Loucy (cell line): ENCODE measurements around the gene PRR30.

ENCODE experiments used
- H2AFZ ChIP-seq: fragments of 200-600 bp; sonication (generic); 2 replicates; pipeline ENCODE4 v1.6.0; 2016; ENCODE audit warnings: antibody characterized with exemption, mild to moderate bottlenecking, low read length, moderate library complexity
- H3F3A ChIP-seq: fragments of 200-600 bp; 2 replicates; pipeline ENCODE4 v1.6.0; 2016; ENCODE audit warnings: antibody characterized with exemption, low read depth, mild to moderate bottlenecking
- H3K27me3 ChIP-seq: fragments of 200-600 bp; sonication (generic); 2 replicates; pipeline ENCODE4 v1.6.1; 2014; ENCODE audit warnings: low read length, mild to moderate bottlenecking; ENCODE audit not compliant: insufficient read depth, poor library complexity, severe bottlenecking
- H3K36me3 ChIP-seq: fragments of 200-600 bp; sonication (generic); 2 replicates; pipeline ENCODE4 v1.6.1; 2016; ENCODE audit warnings: low read length; ENCODE audit not compliant: insufficient read depth
- H3K4me1 ChIP-seq: fragments of 200-600 bp; sonication (generic); 2 replicates; pipeline ENCODE4 v1.5.1; 2014; ENCODE audit warnings: low read length, mild to moderate bottlenecking; ENCODE audit not compliant: insufficient read depth, poor library complexity, severe bottlenecking
- H3K4me2 ChIP-seq: fragments of 200-600 bp; sonication (generic); 2 replicates; pipeline ENCODE4 v1.6.0; 2014; ENCODE audit warnings: antibody characterized with exemption, low read length, low read depth, mild to moderate bottlenecking; ENCODE audit not compliant: poor library complexity, severe bottlenecking
- H3K4me3 ChIP-seq: fragments of 200-600 bp; sonication (generic); 2 replicates; pipeline ENCODE4 v1.5.1; 2014; ENCODE audit warnings: low read length, mild to moderate bottlenecking, mixed read lengths; ENCODE audit not compliant: poor library complexity, severe bottlenecking
- H3K79me2 ChIP-seq: fragments of 200-600 bp; sonication (generic); 2 replicates; pipeline ENCODE4 v1.6.1; 2014; ENCODE audit warnings: low read length; ENCODE audit not compliant: insufficient read depth
- H3K9ac ChIP-seq: fragments of 200-600 bp; sonication (generic); 2 replicates; pipeline ENCODE4 v1.6.0; 2014; ENCODE audit warnings: mild to moderate bottlenecking, low read depth, low read length, moderate library complexity; ENCODE audit not compliant: poor library complexity, severe bottlenecking
- H3K9me2 ChIP-seq: fragments of 200-600 bp; sonication (generic); replicated peaks from 2 replicates; pipeline ENCODE4 v1.6.1; 2016; ENCODE audit warnings: low read depth, low read length, mixed read lengths
- H3K9me3 ChIP-seq: fragments of 200-600 bp; sonication (generic); 2 replicates; pipeline ENCODE4 v1.6.1; 2014; ENCODE audit warnings: mild to moderate bottlenecking, antibody characterized with exemption, low read length, low read depth; ENCODE audit not compliant: insufficient read depth
- H4K20me1 ChIP-seq: fragments of 200-600 bp; sonication (generic); 2 replicates; pipeline ENCODE4 v1.6.0; 2014; ENCODE audit warnings: antibody characterized with exemption, low read length, mild to moderate bottlenecking; ENCODE audit not compliant: insufficient read depth, poor library complexity, severe bottlenecking
- CTCF ChIP-seq: fragments of 200-600 bp; sonication (generic); conservative IDR thresholded peaks from 2 replicates; pipeline ENCODE4 v1.5.1; 2014; ENCODE audit warnings: mild to moderate bottlenecking, antibody characterized with exemption, low read length
- EZH2phosphoT487 ChIP-seq: fragments of 200-600 bp; IDR thresholded peaks from 2 replicates; pipeline ENCODE4 v1.6.1; 2018; ENCODE audit warnings: antibody characterized with exemption, mild to moderate bottlenecking, moderate library complexity, borderline replicate concordance

Gene PRR30

GRCh38 chr2:27147935-27148334, 8.7 kb upstream of the PRR30 start:
- Histone ChIP-seq H3K4me2 (no peak overlapping the region), H3K79me2 (no peaks in the 10 kb centered on the region), H3F3A (no peaks in the 10 kb centered on the region), H3K36me3 (no peaks in the 10 kb centered on the region), H2AFZ (no peak overlapping the region), H3K4me1 (no peaks in the 10 kb centered on the region), H3K4me3 (no peak overlapping the region), H3K9ac (no peak overlapping the region), H3K27me3 (no peaks in the 10 kb centered on the region), H3K9me2 (no peaks in the 10 kb centered on the region), H3K9me3 (no peaks in the 10 kb centered on the region), H4K20me1 (no peaks in the 10 kb centered on the region)
- no peak for TF ChIP-seq CTCF
- TF ChIP-seq EZH2phosphoT487: no peak

- no peak for TF ChIP-seq EZH2phosphoT487
- no peak for TF ChIP-seq CTCF
- no peaks in the 10 kb centered on the region for H3K27me3 ChIP-seq
- no peak overlapping the region for H3K4me3 ChIP-seq
- no peaks in the 10 kb centered on the region for H3K36me3 ChIP-seq
- H2AFZ ChIP-seq: no peak overlapping the region
- no peaks in the 10 kb centered on the region for H3F3A ChIP-seq
- H3K9me3 ChIP-seq: no peaks in the 10 kb centered on the region
- H4K20me1 ChIP-seq: no peaks in the 10 kb centered on the region
- H3K9ac ChIP-seq: no peak overlapping the region
- H3K4me2 ChIP-seq: no peak overlapping the region
- no peaks in the 10 kb centered on the region for H3K9me2 ChIP-seq
- no peaks in the 10 kb centered on the region for H3K79me2 ChIP-seq
- H3K4me1 ChIP-seq: no peaks in the 10 kb centered on the region
These were observed 6.5 kb upstream of the PRR30 start for GRCh38 chr2:27145682-27146081.

- Histone ChIP-seq H2AFZ (no peak overlapping the region), H3K4me1 (no peaks in the 10 kb centered on the region), H3K9me3 (no peaks in the 10 kb centered on the region), H3K79me2 (no peaks in the 10 kb centered on the region), H3F3A (no peaks in the 10 kb centered on the region), H3K36me3 (no peaks in the 10 kb centered on the region), H3K9ac (no peak overlapping the region), H3K4me3 (no peak overlapping the region), H4K20me1 (no peaks in the 10 kb centered on the region), H3K27me3 (peaks cover 4% of the 10 kb centered on the region), H3K9me2 (no peaks in the 10 kb centered on the region), H3K4me2 (no peak overlapping the region)
- TF ChIP-seq CTCF (no peak), EZH2phosphoT487 (no peak)
These were observed 4.1 kb upstream of the PRR30 start for GRCh38 chr2:27143285-27143684.
